Measurements from ENCODE around the gene MED22. TPM values are rescaled to one million over a fixed set of nuclear protein-coding genes. Genes with fewer than 3 reads are reported as not detected.

Gene MED22
- total RNA-seq, 1 experiment from 2014 or later = 18.6 TPM

DNA sequence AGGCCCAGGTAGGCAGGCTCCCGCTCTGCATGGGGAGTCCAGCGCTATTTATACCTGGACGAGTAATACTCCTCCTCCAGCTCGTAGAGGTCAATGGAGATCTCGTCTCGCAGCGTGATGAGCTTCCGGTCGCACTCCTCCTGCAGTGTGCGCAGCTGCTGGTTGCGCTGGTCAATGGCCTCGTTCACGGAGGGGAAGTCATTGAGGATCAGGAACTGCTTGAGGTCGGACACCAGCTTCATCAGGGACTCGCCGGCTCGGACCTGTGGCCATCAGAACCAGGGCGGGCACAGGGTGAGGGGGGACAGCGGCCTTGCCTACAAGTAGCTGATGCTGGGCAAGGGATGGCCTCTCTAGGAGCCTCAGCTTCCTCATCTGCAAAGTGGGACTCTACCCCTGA lies 3.9 kb downstream of the MED22 start:
- Histone ChIP-seq H2AFZ (ENCODE audit: low read depth, low read length, poor library complexity, severe bottlenecking) (no peak overlapping the region), H3K4me1 (ENCODE audit: control insufficient read depth in 1 of 2, insufficient read depth in 2 of 2, low read length in 2 of 2) (peaks cover 6 to 11% of the 10 kb centered on the region in 2 experiments; a peak in 3 of 4 replicates), H3K79me2 (ENCODE audit: insufficient read depth, low read length) (peaks cover 37% of the 10 kb centered on the region), H3K9me2 (ENCODE audit: insufficient read depth) (no peaks in the 10 kb centered on the region), H3K9me3 (ENCODE audit: control insufficient read depth in 1 of 2, insufficient read depth in 1 of 2, low read depth in 1 of 2, low read length in 2 of 2) (no peaks in the 10 kb centered on the region), H4K20me1 (ENCODE audit: insufficient read depth) (no peaks in the 10 kb centered on the region), H3K27ac (ENCODE audit: low read depth, low read length) (no peak overlapping the region), H3K9ac (ENCODE audit: low read length) (no peak overlapping the region), H3K36me3 (ENCODE audit: control insufficient read depth in 1 of 2, insufficient read depth in 2 of 2, low read length in 2 of 2) (peaks cover 35 to 54% of the 10 kb centered on the region in 2 experiments), H3K4me3 (replicated peaks in 1 of 2; ENCODE audit: low read depth in 1 of 2, low read length in 2 of 2) (no peak overlapping the region), H3K4me2 (ENCODE audit: low read length) (no peak overlapping the region), H3K27me3 (ENCODE audit: insufficient read depth, low read length) (no peaks in the 10 kb centered on the region)
- ATAC-seq (no peak), DNase-seq (ENCODE audit: low read depth, low spot score) (no peak)
- RAD21 ChIA-PET (ENCODE audit: low non-redundant PET in 1 of 2, low total read pairs in 2 of 2, uncharacterized antibody in 2 of 2, unreplicated experiment in 2 of 2) = no interaction called here
- intact Hi-C loops (cut with micrococcal nuclease) = no loop called here
- TF ChIP-seq TCF7L2 (IDR thresholded peaks at IDR 0.05; ENCODE audit: borderline replicate concordance, extremely low read depth, insufficient read depth, insufficient read length) (no peak), EZH2phosphoT487 (IDR thresholded peaks at IDR 0.05; ENCODE audit: borderline replicate concordance) (no peak), YY1 (IDR thresholded peaks at IDR 0.05; ENCODE audit: extremely low read depth, insufficient replicate concordance, low read depth, low read length) (no peak), RAD21 (IDR thresholded peaks at IDR 0.05; ENCODE audit: low read depth) (no peak), FOSL1 (IDR thresholded peaks at IDR 0.05; ENCODE audit: low read depth) (no peak), ELF1 (IDR thresholded peaks at IDR 0.05; ENCODE audit: borderline replicate concordance, low read depth) (no peak), ZFX (IDR thresholded peaks at IDR 0.05) (no peak), SP1 (IDR thresholded peaks at IDR 0.05; ENCODE audit: low read depth) (no peak), ATF3 (IDR thresholded peaks at IDR 0.05) (no peak), JUND (IDR thresholded peaks at IDR 0.05) (no peak), POLR2A (IDR thresholded peaks at IDR 0.05; ENCODE audit: borderline replicate concordance, extremely low read depth, insufficient read depth, insufficient read length) (no peak), ZBTB33 (IDR thresholded peaks at IDR 0.05; ENCODE audit: extremely low read depth, insufficient replicate concordance, low read length) (no peak), SIN3A (IDR thresholded peaks at IDR 0.05; ENCODE audit: low read depth) (no peak), CBX3 (IDR thresholded peaks at IDR 0.05; ENCODE audit: low read depth) (no peak)
- TF ChIP-seq, protein P1, sequence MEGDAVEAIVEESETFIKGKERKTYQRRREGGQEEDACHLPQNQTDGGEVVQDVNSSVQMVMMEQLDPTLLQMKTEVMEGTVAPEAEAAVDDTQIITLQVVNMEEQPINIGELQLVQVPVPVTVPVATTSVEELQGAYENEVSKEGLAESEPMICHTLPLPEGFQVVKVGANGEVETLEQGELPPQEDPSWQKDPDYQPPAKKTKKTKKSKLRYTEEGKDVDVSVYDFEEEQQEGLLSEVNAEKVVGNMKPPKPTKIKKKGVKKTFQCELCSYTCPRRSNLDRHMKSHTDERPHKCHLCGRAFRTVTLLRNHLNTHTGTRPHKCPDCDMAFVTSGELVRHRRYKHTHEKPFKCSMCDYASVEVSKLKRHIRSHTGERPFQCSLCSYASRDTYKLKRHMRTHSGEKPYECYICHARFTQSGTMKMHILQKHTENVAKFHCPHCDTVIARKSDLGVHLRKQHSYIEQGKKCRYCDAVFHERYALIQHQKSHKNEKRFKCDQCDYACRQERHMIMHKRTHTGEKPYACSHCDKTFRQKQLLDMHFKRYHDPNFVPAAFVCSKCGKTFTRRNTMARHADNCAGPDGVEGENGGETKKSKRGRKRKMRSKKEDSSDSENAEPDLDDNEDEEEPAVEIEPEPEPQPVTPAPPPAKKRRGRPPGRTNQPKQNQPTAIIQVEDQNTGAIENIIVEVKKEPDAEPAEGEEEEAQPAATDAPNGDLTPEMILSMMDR (IDR thresholded peaks at IDR 0.05 in 2 of 3, conservative IDR thresholded peaks at IDR 0.05 in 1 of 3; ENCODE audit: borderline replicate concordance in 1 of 3, insufficient read depth in 1 of 3, low read depth in 2 of 3, low read length in 2 of 3) = no peak
- POLR2A ChIA-PET = no interaction called here
- CTCF ChIA-PET = no interaction called here
- no TSS peak for BruUV-seq (replicated peaks)
